ENCODE data around the gene MAST2.
"Not testable (repeated sequence)": the region's sequence is repeated elsewhere in the genome, so short reads cannot be mapped to it uniquely, and the experiment has no call there.

MAST2 gene

DNA sequence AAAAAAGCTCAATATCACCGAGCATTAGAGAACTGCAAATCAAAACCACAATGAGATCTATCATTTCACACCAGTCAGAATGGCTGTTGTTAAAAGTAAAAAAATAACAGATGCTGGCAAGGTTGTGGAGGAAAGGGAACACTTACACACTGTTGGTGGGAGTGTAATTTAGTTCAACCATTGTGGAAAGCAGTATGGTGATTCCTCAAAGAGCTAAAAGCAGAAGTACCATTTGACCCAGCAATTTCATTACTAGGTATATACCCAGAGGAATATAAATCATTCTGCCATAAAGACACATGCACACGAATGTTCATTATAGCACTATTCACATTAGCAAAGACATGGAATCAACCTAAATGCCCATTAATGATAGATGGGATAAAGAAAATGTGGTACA lies 146.1 kb downstream of the MAST2 start:
- DNase-seq: not testable (repeated sequence)

DNA sequence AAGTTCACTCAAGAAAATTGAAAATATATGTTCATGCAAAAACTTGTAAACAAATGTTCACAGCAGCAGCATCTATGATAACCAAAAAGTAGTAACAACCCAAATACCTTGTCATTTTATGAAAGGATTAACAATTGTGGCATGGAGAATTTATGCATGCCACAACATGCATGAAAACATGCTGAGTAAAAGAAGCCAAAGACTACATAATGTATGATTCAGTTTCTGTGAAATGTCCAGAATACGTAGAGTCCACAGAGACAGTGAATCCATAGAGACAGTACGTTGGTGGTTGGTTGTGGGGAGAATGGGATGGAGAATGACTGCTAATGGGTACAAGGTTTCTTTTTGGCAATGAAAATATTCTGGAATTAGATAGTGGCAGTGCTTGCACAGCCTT lies 148.7 kb downstream of the MAST2 start:
- DNase-seq: no peak

GRCh38 chr1:45953934-45954847 lies 150.8 kb downstream of the MAST2 start:
- DNase-seq: no peak

DNA sequence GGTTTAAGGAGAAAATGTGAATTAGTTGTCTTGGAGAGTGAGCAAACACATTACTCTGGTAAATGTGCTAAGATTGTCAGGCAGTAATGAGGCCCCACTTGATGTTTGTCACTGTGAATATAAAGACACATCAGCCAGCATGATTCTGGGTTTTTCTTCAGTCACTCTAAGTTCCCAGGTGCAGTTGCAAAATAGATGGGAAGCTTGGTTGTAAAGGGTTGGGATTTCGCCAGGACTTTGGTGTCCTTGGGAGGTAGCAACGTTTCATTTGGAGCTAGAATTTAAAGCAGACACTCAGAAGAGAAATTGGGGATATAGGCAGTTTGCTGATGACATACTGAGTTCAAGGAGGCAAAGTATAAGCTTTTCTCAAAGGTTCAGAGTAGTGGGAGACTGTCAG lies 154.3 kb downstream of the MAST2 start:
- DNase-seq: no peak

DNA sequence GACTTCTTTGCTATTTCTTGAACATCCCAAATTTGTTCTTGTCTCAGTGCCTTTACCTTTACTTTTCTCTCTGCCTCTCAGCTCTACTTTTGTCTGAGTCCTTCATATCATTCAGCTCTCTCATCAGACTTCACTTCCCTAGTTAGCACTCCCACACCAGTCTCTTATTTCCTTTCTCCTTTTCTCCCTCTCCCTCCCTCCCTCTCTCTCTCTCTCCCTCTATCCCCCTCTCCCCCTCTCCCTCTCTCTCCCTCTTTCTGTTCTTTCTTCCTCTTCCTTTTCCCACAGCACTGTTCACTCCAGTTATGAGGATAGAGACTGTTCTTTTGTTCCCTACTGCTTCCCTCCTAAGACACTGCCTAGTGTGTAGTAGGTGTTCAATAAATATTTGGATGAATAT lies 154.9 kb downstream of the MAST2 start:
- DNase-seq: no peak

GRCh38 chr1:45960930-45961715 lies 157.7 kb downstream of the MAST2 start:
- DNase-seq: no peak

GRCh38 chr1:45961936-45962335 lies 158.5 kb downstream of the MAST2 start:
- DNase-seq: not testable (repeated sequence)

GRCh38 chr1:45968941-45969666 lies 165.7 kb downstream of the MAST2 start:
- DNase-seq: no peak

DNA sequence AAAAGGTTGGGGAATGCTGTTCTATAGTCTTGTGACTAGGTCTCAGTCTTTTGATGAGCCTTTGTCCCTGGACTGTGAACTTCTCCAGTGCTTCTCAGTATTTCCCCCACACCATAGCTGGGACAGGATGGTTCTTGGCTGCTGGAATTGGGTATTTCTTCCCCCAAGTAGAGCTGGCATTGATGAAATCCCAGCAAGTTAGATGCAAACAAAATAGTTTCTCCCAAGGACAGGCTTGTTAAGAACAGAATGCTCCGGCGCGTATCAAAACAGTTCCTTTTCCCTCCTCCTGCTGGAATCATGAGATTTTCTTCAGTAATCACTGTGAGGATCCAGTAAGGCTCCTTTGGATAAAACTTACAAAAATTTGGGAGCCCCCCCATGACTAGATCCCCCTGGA lies 166.5 kb downstream of the MAST2 start:
- no peak for DNase-seq

- no peak for DNase-seq
Measured at GRCh38 chr1:45971335-45971734, 167.9 kb downstream of the MAST2 start.

DNA sequence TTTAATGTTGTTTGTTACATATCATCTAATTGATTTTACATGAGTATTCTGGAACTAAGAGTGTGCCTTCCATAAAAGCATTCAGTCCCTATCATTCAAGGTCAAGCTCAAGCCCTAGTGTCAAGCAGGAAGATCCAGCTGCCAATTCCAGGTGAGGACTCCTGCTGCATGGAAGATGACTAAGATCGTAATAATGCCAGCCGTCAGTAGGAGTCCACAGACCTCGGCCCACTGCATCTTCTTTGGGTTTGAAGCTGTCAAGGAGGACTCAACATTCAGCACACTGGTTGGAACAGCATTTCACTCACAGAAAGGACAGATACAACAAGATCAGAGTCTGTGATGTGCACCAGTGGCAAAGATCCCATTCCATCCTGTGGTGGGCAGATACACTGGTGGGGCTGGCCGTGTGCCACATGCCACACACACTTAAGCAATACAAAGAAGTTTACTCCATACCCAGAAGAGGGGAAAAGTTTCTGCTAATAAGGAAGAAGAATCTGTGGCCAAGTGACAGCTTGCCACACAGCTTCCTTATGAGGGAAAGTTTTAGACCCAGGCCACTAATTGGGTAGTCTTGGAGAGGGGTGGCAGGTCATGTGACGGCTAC lies 168.6 kb downstream of the MAST2 start:
- DNase-seq: no peak

- DNase-seq: no peak
Measured at GRCh38 chr1:45972621-45973020, 169.2 kb downstream of the MAST2 start.

- DNase-seq: no peak
Measured at GRCh38 chr1:45973121-45973520, 169.7 kb downstream of the MAST2 start.

DNA sequence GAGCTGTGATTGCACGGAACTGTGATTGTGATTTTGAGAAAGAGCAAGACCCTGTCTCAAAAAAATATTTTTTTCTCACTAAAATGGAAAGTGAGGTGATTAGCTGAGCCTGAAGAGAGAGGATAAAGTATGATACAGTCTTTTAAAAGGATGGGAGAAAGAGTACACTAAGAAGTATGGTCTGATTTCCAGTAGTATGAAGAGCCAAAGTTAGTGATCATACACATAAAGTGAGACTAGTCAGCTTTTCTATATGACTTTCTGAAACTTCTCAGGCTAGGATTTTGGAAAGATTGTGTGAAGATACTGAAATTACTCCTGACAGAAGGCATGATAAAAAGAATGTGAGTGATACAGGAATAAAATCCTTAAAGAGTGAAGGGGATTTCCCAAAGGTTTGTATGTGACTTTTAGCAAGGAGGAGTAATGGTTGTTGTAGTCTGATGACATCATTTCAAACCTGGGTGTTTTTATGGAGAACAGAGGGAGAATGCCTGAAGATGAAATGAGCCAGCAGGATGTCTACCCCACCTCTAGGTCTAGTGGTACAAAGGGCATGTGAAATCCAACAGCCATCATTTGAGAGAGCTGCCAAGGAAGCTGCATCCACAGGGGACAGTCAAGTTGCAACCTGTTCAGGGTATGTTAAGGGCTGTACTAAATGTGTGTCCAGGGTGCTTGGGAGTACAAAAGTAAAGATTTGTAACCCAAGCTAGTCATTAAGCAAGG lies 171.3 kb downstream of the MAST2 start:
- DNase-seq: peak; percentile 88

DNA sequence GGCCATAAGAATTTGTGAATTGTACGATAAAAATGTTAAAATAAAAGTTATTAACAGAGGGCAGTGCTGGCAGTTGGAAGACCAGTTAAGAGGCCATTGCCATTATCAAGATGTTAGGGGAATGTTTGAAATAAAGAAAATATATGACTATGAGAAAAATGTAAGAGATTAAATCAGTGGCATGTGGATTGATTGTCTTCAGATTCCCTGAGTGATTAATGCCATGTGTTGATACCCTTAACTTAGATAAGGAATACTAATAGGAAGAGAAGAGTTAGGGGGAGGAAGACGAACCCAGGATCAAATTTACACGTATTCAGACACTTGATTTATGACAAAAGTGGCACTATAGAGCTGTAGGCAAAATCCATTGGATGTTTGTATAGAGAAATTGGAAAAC lies 173.2 kb downstream of the MAST2 start:
- no peak for DNase-seq

GRCh38 chr1:45979074-45979777 lies 175.8 kb downstream of the MAST2 start:
- DNase-seq: peak; percentile 99

- peak; percentile 51 for DNase-seq
Measured at GRCh38 chr1:45979778-45980176, 176.4 kb downstream of the MAST2 start.

DNA sequence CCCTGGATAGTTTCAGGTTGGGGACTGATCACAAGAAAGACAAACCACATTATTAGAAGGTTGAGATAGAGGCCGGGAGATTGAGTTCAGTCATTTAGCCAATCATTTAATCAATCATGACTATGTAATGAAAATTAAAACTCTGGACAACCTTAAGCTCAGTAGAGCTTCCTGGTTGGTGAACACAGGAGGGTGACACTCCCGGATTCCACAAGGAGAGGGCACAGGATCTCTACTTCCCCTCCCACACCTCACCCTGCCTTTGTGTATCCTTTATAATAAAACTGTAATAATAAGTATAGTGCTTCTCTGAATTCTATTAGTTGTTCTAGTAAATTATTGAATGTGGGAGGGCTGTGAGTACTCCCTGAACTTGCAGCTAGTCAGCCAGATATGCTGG lies 178.9 kb downstream of the MAST2 start:
- no peak for DNase-seq

DNA sequence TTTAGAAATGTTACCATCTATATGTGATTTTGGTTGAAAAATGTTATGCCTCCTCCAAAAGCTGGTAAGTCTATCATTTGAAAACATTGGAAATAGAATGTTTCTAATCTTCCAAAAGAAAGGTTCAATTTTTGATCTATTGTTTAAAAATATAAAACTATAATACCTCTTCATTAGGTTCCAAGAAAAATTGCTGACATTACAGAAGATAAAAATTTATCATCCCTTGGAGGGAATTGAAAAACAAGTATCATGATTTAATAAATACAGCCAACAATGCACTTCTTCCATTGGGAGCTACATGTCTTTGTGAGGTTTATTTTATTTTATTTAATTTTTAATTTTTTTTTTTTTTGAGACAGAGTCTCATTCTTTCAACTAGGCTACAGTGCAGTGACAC lies 180.6 kb downstream of the MAST2 start:
- no peak for DNase-seq

DNA sequence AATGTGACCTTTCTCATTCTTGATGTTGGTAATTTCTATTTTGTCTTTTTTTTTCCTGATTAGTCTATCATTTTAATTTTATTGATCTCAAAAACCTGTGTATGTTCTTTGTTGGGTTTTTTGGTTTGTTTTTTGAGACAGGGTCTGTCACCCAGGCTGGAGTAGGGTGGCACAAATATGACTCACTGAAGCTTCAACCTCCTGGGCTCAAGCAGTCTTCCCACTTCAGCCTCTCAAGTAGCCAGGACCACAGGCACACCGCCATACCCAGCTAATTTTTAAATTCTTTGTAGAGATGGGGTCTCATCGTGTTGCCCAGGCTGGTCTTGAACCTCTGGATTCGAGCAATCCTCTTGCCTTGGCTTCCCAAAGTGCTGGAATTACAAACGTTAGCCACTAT lies 183.8 kb downstream of the MAST2 start:
- no peak for DNase-seq

- DNase-seq: no peak
Measured at GRCh38 chr1:45989249-45989648, 185.8 kb downstream of the MAST2 start.

DNA sequence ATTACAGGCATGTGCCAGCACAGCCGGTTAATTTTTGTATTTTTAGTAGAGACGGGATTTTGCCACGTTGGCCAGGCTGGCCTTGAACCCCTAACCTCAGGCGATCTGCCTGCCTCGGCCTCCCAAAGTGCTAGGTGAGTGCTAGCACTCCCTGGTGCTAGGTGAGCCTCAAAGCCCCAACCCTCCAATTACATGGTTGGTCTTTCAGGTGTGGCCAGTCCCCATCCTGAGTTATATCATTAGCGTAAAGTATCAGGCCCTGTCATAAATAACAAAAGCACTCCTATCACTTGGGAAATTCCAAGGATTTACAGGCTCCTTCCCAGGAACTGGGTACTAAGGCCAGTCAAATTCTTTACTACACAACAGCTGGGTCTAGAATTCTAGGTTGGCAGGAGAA lies 191.0 kb downstream of the MAST2 start:
- no peak for DNase-seq

All from NCI-H1105 treated with DMSO at 0.1 percent for 48 hours (cell line).